SK-N-DZ (cell line): ENCODE results near the gene BTBD9.

Experiments
- DNase-seq: peaks from one replicate; pipeline ENCODE4 v3.0.0-alpha.2; 2015; ENCODE audit warnings: low spot score

BTBD9 gene

GRCh38 chr6:38179794-38180430, 459.8 kb downstream of the BTBD9 start:
- no peak for DNase-seq

- no peak for DNase-seq
These were observed 460.4 kb downstream of the BTBD9 start for GRCh38 chr6:38179300-38179699.

GRCh38 chr6:38178584-38178886, 461.2 kb downstream of the BTBD9 start:
- DNase-seq, result no peak

GRCh38 chr6:38177882-38178583, 461.7 kb downstream of the BTBD9 start:
- no peak for DNase-seq

- DNase-seq, result peak; percentile 67
These were observed 462.7 kb downstream of the BTBD9 start for GRCh38 chr6:38176797-38177751.

- DNase-seq, result no peak
These were observed 463.9 kb downstream of the BTBD9 start for GRCh38 chr6:38175786-38176185.

GRCh38 chr6:38174806-38175495, 464.8 kb downstream of the BTBD9 start:
- DNase-seq, result no peak

GRCh38 chr6:38174315-38174714, 465.4 kb downstream of the BTBD9 start:
- no peak for DNase-seq

GRCh38 chr6:38173909-38174308, 465.8 kb downstream of the BTBD9 start:
- DNase-seq, result no peak

- DNase-seq, result no peak
These were observed 466.9 kb downstream of the BTBD9 start for GRCh38 chr6:38172739-38173410.

GRCh38 chr6:38171997-38172738, 467.6 kb downstream of the BTBD9 start:
- DNase-seq, result no peak

- no peak for DNase-seq
These were observed 468.9 kb downstream of the BTBD9 start for GRCh38 chr6:38170666-38171355.

- DNase-seq, result peak; percentile 65
These were observed 469.7 kb downstream of the BTBD9 start for GRCh38 chr6:38169977-38170526.

GRCh38 chr6:38169221-38169976, 470.3 kb downstream of the BTBD9 start:
- peak; percentile 51 for DNase-seq

- DNase-seq, result no peak
These were observed 471.0 kb downstream of the BTBD9 start for GRCh38 chr6:38168699-38169098.

GRCh38 chr6:38168126-38168525, 471.6 kb downstream of the BTBD9 start:
- no peak for DNase-seq

GRCh38 chr6:38167598-38167997, 472.1 kb downstream of the BTBD9 start:
- DNase-seq, result no peak

GRCh38 chr6:38166411-38167240, 473.1 kb downstream of the BTBD9 start:
- DNase-seq, result no peak
